OCI-LY7 (cell line): ENCODE data around the gene DLGAP4.

ENCODE experiments used
- CTCF ChIP-seq: fragments of 200-600 bp; sonication (generic); conservative IDR thresholded peaks from 2 replicates; pipeline ENCODE4 v1.5.1; 2014; ENCODE audit warnings: mild to moderate bottlenecking, antibody characterized with exemption, low read length, moderate library complexity, mixed read lengths
- EZH2phosphoT487 ChIP-seq: fragments of 200-600 bp; sonication (generic); IDR thresholded peaks from 2 replicates; pipeline ENCODE4 v1.6.1; 2018; ENCODE audit warnings: low read depth, borderline replicate concordance, mild to moderate bottlenecking, mixed run types, antibody characterized with exemption, low read length, moderate library complexity, mixed read lengths

GRCh38 chr20:36277546-36277945 lies 28.6 kb upstream of the DLGAP4 start:
- no peak for TF ChIP-seq CTCF
- TF ChIP-seq EZH2phosphoT487: no peak
